ENCODE results near the gene DNAI1. TPM values are rescaled to one million over a fixed set of nuclear protein-coding genes. Genes with fewer than 3 reads are reported as not detected.

DNAI1 gene
- total RNA-seq, 1 experiment from 2014 or later = 2.2 TPM

DNA sequence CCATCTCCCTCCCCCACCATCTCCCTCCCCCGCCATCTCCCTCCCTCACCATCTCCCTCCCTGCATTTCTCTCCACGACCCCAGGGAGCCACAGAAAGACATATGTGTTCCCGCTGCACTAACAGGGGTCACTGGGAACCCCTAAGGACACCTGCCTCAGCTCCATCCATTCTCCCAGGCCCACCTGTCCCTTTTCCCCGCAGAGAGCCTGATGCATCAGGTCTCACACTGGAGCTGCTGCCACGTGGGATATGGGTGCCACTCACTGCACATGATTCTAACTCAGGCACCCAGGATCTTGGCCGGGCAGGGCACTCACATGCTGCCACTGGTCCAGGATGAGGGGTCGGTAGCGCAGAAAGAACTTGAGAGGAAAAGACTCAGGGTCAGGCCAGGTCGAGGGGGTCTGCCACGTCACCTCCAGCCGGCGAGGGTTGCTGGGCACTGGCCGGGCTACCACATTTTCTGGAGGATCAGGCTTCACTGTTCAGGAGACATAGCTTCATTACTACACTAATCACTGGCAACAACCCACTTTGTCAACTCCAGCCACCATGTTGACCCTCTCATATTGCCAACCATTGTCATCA, 97.4 kb downstream of the DNAI1 start:
- POLR2A ChIA-PET = no interaction called here
- Histone ChIP-seq H3K4me1 (ENCODE audit: control insufficient read depth, insufficient read depth, low read length) (peaks cover 5% of the 10 kb centered on the region; the same call in 1 of the 2 replicates), H3K36me3 (ENCODE audit: control insufficient read depth, insufficient read depth, low read length) (no peaks in the 10 kb centered on the region), H3K27me3 (ENCODE audit: control insufficient read depth, insufficient read depth, low read length) (no peaks in the 10 kb centered on the region), H3K9me3 (ENCODE audit: control insufficient read depth, insufficient read depth, low read depth, low read length) (no peaks in the 10 kb centered on the region), H3K27ac (ENCODE audit: low read length) (no peak overlapping the region), H3K4me3 (ENCODE audit: low read depth in 2 of 2, low read length in 2 of 2) (no peak overlapping the region)
- no peak for ATAC-seq
- DNase-seq (ENCODE audit: low read depth, low spot score) = no peak
- BruUV-seq (replicated peaks) = no TSS peak
- TF ChIP-seq, protein P1, sequence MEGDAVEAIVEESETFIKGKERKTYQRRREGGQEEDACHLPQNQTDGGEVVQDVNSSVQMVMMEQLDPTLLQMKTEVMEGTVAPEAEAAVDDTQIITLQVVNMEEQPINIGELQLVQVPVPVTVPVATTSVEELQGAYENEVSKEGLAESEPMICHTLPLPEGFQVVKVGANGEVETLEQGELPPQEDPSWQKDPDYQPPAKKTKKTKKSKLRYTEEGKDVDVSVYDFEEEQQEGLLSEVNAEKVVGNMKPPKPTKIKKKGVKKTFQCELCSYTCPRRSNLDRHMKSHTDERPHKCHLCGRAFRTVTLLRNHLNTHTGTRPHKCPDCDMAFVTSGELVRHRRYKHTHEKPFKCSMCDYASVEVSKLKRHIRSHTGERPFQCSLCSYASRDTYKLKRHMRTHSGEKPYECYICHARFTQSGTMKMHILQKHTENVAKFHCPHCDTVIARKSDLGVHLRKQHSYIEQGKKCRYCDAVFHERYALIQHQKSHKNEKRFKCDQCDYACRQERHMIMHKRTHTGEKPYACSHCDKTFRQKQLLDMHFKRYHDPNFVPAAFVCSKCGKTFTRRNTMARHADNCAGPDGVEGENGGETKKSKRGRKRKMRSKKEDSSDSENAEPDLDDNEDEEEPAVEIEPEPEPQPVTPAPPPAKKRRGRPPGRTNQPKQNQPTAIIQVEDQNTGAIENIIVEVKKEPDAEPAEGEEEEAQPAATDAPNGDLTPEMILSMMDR (IDR thresholded peaks at IDR 0.05) = no peak
- no peak for TF ChIP-seq TCF7L2 (IDR thresholded peaks at IDR 0.05; ENCODE audit: low read depth, low read length)
- no peak for TF ChIP-seq POLR2AphosphoS5 (IDR thresholded peaks at IDR 0.05; ENCODE audit: low read depth, low read length)
- no peak for TF ChIP-seq SIN3A (IDR thresholded peaks at IDR 0.05; ENCODE audit: borderline replicate concordance, insufficient read depth, low read depth, low read length)
- TF ChIP-seq, protein P2, sequence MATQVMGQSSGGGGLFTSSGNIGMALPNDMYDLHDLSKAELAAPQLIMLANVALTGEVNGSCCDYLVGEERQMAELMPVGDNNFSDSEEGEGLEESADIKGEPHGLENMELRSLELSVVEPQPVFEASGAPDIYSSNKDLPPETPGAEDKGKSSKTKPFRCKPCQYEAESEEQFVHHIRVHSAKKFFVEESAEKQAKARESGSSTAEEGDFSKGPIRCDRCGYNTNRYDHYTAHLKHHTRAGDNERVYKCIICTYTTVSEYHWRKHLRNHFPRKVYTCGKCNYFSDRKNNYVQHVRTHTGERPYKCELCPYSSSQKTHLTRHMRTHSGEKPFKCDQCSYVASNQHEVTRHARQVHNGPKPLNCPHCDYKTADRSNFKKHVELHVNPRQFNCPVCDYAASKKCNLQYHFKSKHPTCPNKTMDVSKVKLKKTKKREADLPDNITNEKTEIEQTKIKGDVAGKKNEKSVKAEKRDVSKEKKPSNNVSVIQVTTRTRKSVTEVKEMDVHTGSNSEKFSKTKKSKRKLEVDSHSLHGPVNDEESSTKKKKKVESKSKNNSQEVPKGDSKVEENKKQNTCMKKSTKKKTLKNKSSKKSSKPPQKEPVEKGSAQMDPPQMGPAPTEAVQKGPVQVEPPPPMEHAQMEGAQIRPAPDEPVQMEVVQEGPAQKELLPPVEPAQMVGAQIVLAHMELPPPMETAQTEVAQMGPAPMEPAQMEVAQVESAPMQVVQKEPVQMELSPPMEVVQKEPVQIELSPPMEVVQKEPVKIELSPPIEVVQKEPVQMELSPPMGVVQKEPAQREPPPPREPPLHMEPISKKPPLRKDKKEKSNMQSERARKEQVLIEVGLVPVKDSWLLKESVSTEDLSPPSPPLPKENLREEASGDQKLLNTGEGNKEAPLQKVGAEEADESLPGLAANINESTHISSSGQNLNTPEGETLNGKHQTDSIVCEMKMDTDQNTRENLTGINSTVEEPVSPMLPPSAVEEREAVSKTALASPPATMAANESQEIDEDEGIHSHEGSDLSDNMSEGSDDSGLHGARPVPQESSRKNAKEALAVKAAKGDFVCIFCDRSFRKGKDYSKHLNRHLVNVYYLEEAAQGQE (IDR thresholded peaks at IDR 0.05; ENCODE audit: insufficient read depth in 1 of 2, low read depth in 2 of 2, low read length in 1 of 2) = no peak
- CTCF ChIA-PET = interaction anchor here (1.0 kb wide), 1 partner anchor 51 kb away, joined by 3 read pairs; no protein-coding TSS in a partner anchor
- in situ Hi-C loops (cut with HindIII; ENCODE audit: low pct_unique_long_range_greater_than_20kb, low sequenced_read_pairs) = no loop called here
- intact Hi-C loops (cut with micrococcal nuclease; ENCODE audit: unreplicated experiment) = no loop called here

DNA sequence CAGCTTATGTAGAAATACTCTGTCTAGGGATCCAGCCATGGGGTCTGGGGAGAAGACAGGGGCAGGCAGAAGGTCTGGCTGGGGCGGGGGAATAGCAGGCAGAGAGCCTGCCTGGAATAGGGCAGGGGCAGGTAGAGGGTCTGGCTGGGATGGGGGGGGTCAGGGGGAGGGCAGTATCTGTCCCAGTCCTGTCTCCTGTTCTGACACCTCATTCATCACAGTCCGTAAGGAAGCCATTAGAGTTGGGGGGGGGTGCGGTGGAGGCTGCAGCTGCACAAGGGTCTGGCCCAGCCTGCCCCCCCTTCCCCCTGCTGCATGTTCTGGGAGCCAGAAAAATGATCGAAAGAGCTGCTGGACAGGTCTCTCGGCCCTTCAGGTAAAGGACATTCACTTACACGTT, 98.3 kb downstream of the DNAI1 start:
- DNase-seq (ENCODE audit: low read depth, low spot score) = no peak
- ChIA-PET CTCF (no interaction called here), POLR2A (no interaction called here)
- BruUV-seq (replicated peaks) = no TSS peak
- no peak overlapping the region for H3K4me3 ChIP-seq (ENCODE audit: low read depth in 2 of 2, low read length in 2 of 2)
- H3K27ac ChIP-seq (ENCODE audit: low read length) = no peak overlapping the region
- no peak for ATAC-seq
- H3K4me1 ChIP-seq (ENCODE audit: control insufficient read depth, insufficient read depth, low read length) = peaks cover 5% of the 10 kb centered on the region; the same call in 1 of the 2 replicates
- H3K9me3 ChIP-seq (ENCODE audit: control insufficient read depth, insufficient read depth, low read depth, low read length) = no peaks in the 10 kb centered on the region
- TF ChIP-seq, protein P1 (IDR thresholded peaks at IDR 0.05) = no peak
- no peak for TF ChIP-seq POLR2AphosphoS5 (IDR thresholded peaks at IDR 0.05; ENCODE audit: low read depth, low read length)
- TF ChIP-seq, protein P2 (IDR thresholded peaks at IDR 0.05; ENCODE audit: insufficient read depth in 1 of 2, low read depth in 2 of 2, low read length in 1 of 2) = no peak
- no peak for TF ChIP-seq SIN3A (IDR thresholded peaks at IDR 0.05; ENCODE audit: borderline replicate concordance, insufficient read depth, low read depth, low read length)
- TF ChIP-seq TCF7L2 (IDR thresholded peaks at IDR 0.05; ENCODE audit: low read depth, low read length) = no peak
- in situ Hi-C loops (cut with HindIII; ENCODE audit: low pct_unique_long_range_greater_than_20kb, low sequenced_read_pairs) (no loop called here), intact Hi-C loops (cut with micrococcal nuclease; ENCODE audit: unreplicated experiment) (no loop called here)
- no peaks in the 10 kb centered on the region for H3K27me3 ChIP-seq (ENCODE audit: control insufficient read depth, insufficient read depth, low read length)
- no peaks in the 10 kb centered on the region for H3K36me3 ChIP-seq (ENCODE audit: control insufficient read depth, insufficient read depth, low read length)
